DND-41 (cell line): ENCODE data around the gene MACROD2.

Experiments used
- ATAC-seq: fragments of 200-7000 bp; cut with Tn5 transposase; 3 replicates; pipeline ENCODE4 v1.9.1; 2021; ENCODE audit warnings: low read depth; ENCODE audit not compliant: insufficient read depth
- DNase-seq: peaks from one replicate; pipeline ENCODE4 v3.0.0-alpha.2; 2020
- H2AFZ ChIP-seq: 2 replicates; pipeline ENCODE4 v1.6.0; 2012; ENCODE audit warnings: low read depth, low read length
- H3K27ac ChIP-seq: 2 replicates; pipeline ENCODE4 v1.5.1; 2012; ENCODE audit warnings: low read length, inconsistent platforms
- H3K27me3 ChIP-seq: fragments of 200-600 bp; sonication (generic); 2 replicates; pipeline ENCODE4 v1.6.0; 2012; ENCODE audit warnings: low read length, mild to moderate bottlenecking, inconsistent platforms; ENCODE audit not compliant: insufficient read depth, poor library complexity
- H3K36me3 ChIP-seq: 2 replicates; pipeline ENCODE4 v1.5.1; 2012; ENCODE audit warnings: low read length, inconsistent platforms; ENCODE audit not compliant: insufficient read depth
- H3K4me1 ChIP-seq: 2 replicates; pipeline ENCODE4 v1.5.1; 2012; ENCODE audit warnings: mild to moderate bottlenecking, low read length; ENCODE audit not compliant: insufficient read depth
- H3K4me2 ChIP-seq: 2 replicates; pipeline ENCODE4 v1.6.0; 2012; ENCODE audit warnings: mild to moderate bottlenecking, moderate library complexity, low read length, inconsistent platforms; ENCODE audit not compliant: insufficient read depth
- H3K4me3 ChIP-seq, 2 experiments: fragments of 200-600 bp in 1 of 2; shearing (Covaris generic) in 1 of 2; 2 replicates each; pipeline ENCODE4 v1.5.1; 2012 to 2016; ENCODE audit warnings: inconsistent platforms in 2 of 2, low read length in 2 of 2, mild to moderate bottlenecking in 2 of 2, low read depth in 1 of 2, moderate library complexity in 1 of 2
- H3K79me2 ChIP-seq: 2 replicates; pipeline ENCODE4 v1.6.0; 2012; ENCODE audit warnings: low read length, inconsistent platforms; ENCODE audit not compliant: insufficient read depth
- H3K9ac ChIP-seq: 2 replicates; pipeline ENCODE4 v1.6.0; 2012; ENCODE audit warnings: low read depth, mild to moderate bottlenecking, inconsistent platforms, low read length, moderate library complexity
- H3K9me3 ChIP-seq: 2 replicates; pipeline ENCODE4 v1.5.1; 2012; ENCODE audit warnings: low read length, moderate library complexity, mild to moderate bottlenecking, inconsistent platforms; ENCODE audit not compliant: insufficient read depth, severe bottlenecking
- H4K20me1 ChIP-seq: 2 replicates; pipeline ENCODE4 v1.6.0; 2012; ENCODE audit warnings: low read length; ENCODE audit not compliant: insufficient read depth
- CTCF ChIP-seq: IDR thresholded peaks from 2 replicates; pipeline ENCODE4 v1.5.1; 2012; ENCODE audit warnings: borderline replicate concordance, low read length, moderate library complexity, mild to moderate bottlenecking; ENCODE audit not compliant: poor library complexity, severe bottlenecking; ENCODE audit errors: extremely low read depth
- EZH2 ChIP-seq: IDR thresholded peaks from 3 replicates; pipeline ENCODE4 v1.6.1; 2012; ENCODE audit warnings: borderline replicate concordance, low read depth, mild to moderate bottlenecking, moderate library complexity, low read length, inconsistent platforms; ENCODE audit not compliant: severe bottlenecking

The MACROD2 gene

DNA sequence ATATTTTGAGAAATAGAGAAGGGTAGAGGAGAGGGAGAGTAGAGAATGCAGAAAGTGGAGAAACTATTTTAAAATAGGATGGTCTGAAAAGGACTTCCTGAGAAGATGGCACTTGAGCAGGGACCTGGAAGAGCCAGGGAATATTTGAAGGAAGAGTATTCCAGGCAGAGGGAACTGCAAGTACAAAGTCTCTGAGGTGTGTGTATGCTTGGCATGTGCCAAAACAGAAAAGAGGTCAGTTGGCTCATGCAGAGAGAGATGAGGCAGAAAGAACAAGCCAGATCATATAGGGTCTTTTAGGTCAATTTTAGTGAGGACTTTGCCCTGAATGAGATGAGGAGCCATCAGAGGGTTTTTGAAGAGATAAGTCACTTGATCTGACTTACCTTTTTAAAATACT lies 196.2 kb downstream of the MACROD2 start:
- H3K36me3 ChIP-seq, result no peaks in the 10 kb centered on the region
- TF ChIP-seq CTCF (no peak), EZH2 (no peak)

GRCh38 chr20:14193443-14193842 lies 198.1 kb downstream of the MACROD2 start:
- no peaks in the 10 kb centered on the region for H3K4me1 ChIP-seq
- no peak overlapping the region for H3K9ac ChIP-seq
- H3K79me2 ChIP-seq, result no peaks in the 10 kb centered on the region
- ATAC-seq, result no peak
- H3K36me3 ChIP-seq, result no peaks in the 10 kb centered on the region
- no peak overlapping the region for H3K27ac ChIP-seq
- H2AFZ ChIP-seq, result no peak overlapping the region
- H3K4me3 ChIP-seq, result no peak overlapping the region
- H4K20me1 ChIP-seq, result no peaks in the 10 kb centered on the region
- H3K27me3 ChIP-seq, result peaks cover 20% of the 10 kb centered on the region
- TF ChIP-seq CTCF (no peak), EZH2 (no peak)
- no peaks in the 10 kb centered on the region for H3K9me3 ChIP-seq
- no peak for DNase-seq
- no peak overlapping the region for H3K4me2 ChIP-seq

More for the DNA sequence above, 196.2 kb downstream of the MACROD2 start:
- no peaks in the 10 kb centered on the region for H3K79me2 ChIP-seq
- no peak overlapping the region for H2AFZ ChIP-seq
- ATAC-seq (no peak), DNase-seq (no peak)
- H3K27me3 ChIP-seq, result peaks cover 11% of the 10 kb centered on the region
- no peak overlapping the region for H3K4me3 ChIP-seq
- no peaks in the 10 kb centered on the region for H3K4me1 ChIP-seq
- no peak overlapping the region for H3K4me2 ChIP-seq
- no peaks in the 10 kb centered on the region for H3K9me3 ChIP-seq
- no peaks in the 10 kb centered on the region for H4K20me1 ChIP-seq
- H3K27ac ChIP-seq, result no peak overlapping the region
- no peak overlapping the region for H3K9ac ChIP-seq

- H3K36me3 ChIP-seq, result no peaks in the 10 kb centered on the region
- TF ChIP-seq CTCF, result no peak
- no peak for TF ChIP-seq EZH2
- no peak overlapping the region for H2AFZ ChIP-seq
- H3K27ac ChIP-seq, result no peak overlapping the region
- ATAC-seq (no peak), DNase-seq (no peak)
- H3K9ac ChIP-seq, result no peak overlapping the region
- H3K27me3 ChIP-seq, result peaks cover 20% of the 10 kb centered on the region
- no peak overlapping the region for H3K4me3 ChIP-seq
- H3K79me2 ChIP-seq, result no peaks in the 10 kb centered on the region
- no peak overlapping the region for H3K4me2 ChIP-seq
- H3K9me3 ChIP-seq, result no peaks in the 10 kb centered on the region
- no peaks in the 10 kb centered on the region for H3K4me1 ChIP-seq
- no peaks in the 10 kb centered on the region for H4K20me1 ChIP-seq
Measured at GRCh38 chr20:14193885-14194284, 198.6 kb downstream of the MACROD2 start.

DNA sequence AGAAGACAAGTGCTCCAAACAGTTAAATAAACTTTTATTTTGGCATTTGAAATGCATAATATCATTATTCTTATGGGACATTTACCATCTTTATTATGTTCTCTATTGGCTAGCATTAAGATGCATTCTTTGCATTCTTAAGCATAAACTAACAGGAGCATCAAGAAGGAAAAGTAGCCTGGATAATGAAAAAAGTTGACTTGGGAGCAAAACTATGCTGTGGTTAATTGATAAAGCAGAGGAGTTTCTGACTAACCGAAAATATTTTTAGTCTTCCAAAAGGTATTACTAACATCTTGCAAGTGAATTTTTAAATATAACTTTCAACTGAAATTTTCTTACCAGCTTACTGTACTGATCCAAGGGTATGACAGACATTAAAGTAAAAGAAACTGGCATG lies 201.8 kb downstream of the MACROD2 start:
- H3K9me3 ChIP-seq, result no peaks in the 10 kb centered on the region
- DNase-seq, result no peak
- H4K20me1 ChIP-seq, result no peaks in the 10 kb centered on the region
- H3K4me1 ChIP-seq, result no peaks in the 10 kb centered on the region
- peaks cover 20% of the 10 kb centered on the region for H3K27me3 ChIP-seq
- ATAC-seq, result no peak
- no peaks in the 10 kb centered on the region for H3K36me3 ChIP-seq
- no peak overlapping the region for H3K9ac ChIP-seq
- H3K4me3 ChIP-seq, result no peak overlapping the region
- H3K27ac ChIP-seq, result no peak overlapping the region
- no peaks in the 10 kb centered on the region for H3K79me2 ChIP-seq
- H2AFZ ChIP-seq, result no peak overlapping the region
- TF ChIP-seq CTCF, result no peak
- no peak for TF ChIP-seq EZH2
- no peak overlapping the region for H3K4me2 ChIP-seq
